Mammary epithelial cell (primary cell): ENCODE results near the gene TECTB.

ENCODE experiments used
- EZH2 ChIP-seq: IDR thresholded peaks from 2 replicates; pipeline ENCODE4 v1.6.1; 2012; ENCODE audit warnings: low read length, inconsistent platforms, borderline replicate concordance
- TF ChIP-seq, protein P1 (sequence below), 2 donors: IDR thresholded peaks in 1 of 2; conservative IDR thresholded peaks in 1 of 2; 2 replicates each; pipeline ENCODE4 v1.5.1; 2011 to 2012; ENCODE audit warnings: inconsistent platforms in 2 of 2, low read length in 2 of 2, mild to moderate bottlenecking in 2 of 2, control low read depth in 1 of 2, low read depth in 1 of 2; ENCODE audit not compliant: insufficient read depth in 1 of 2; ENCODE audit errors: extremely low read depth in 1 of 2

DNA sequence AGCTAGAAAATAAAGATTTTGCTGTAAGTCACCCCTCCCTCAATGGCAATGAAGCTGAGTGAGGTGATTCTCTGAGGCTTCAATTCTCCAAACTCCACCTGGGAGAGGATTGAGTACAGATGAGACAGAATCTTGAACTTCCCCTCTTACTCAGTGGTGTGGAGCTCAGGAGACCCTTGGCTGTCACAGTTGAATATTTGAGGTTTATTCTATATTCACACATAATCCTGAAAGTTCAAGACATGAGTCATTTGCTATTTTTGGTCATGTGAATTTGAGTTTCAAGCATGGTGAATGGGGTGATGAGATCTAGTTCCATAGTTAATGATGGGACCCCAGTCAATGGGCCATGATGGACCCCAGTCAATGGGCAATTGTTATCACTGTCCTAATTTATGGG is 13.9 kb upstream of the TECTB start:
- TF ChIP-seq, protein P1, sequence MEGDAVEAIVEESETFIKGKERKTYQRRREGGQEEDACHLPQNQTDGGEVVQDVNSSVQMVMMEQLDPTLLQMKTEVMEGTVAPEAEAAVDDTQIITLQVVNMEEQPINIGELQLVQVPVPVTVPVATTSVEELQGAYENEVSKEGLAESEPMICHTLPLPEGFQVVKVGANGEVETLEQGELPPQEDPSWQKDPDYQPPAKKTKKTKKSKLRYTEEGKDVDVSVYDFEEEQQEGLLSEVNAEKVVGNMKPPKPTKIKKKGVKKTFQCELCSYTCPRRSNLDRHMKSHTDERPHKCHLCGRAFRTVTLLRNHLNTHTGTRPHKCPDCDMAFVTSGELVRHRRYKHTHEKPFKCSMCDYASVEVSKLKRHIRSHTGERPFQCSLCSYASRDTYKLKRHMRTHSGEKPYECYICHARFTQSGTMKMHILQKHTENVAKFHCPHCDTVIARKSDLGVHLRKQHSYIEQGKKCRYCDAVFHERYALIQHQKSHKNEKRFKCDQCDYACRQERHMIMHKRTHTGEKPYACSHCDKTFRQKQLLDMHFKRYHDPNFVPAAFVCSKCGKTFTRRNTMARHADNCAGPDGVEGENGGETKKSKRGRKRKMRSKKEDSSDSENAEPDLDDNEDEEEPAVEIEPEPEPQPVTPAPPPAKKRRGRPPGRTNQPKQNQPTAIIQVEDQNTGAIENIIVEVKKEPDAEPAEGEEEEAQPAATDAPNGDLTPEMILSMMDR (conservative IDR thresholded peaks at IDR 0.05 in 1 of 2, IDR thresholded peaks at IDR 0.05 in 1 of 2; ENCODE audit: extremely low read depth in 1 of 2, insufficient read depth in 1 of 2, low read depth in 1 of 2, low read length in 2 of 2), result no peak
- TF ChIP-seq EZH2, result no peak
